ENCODE data around the gene ELOF1.

- TF ChIP-seq, protein P1, sequence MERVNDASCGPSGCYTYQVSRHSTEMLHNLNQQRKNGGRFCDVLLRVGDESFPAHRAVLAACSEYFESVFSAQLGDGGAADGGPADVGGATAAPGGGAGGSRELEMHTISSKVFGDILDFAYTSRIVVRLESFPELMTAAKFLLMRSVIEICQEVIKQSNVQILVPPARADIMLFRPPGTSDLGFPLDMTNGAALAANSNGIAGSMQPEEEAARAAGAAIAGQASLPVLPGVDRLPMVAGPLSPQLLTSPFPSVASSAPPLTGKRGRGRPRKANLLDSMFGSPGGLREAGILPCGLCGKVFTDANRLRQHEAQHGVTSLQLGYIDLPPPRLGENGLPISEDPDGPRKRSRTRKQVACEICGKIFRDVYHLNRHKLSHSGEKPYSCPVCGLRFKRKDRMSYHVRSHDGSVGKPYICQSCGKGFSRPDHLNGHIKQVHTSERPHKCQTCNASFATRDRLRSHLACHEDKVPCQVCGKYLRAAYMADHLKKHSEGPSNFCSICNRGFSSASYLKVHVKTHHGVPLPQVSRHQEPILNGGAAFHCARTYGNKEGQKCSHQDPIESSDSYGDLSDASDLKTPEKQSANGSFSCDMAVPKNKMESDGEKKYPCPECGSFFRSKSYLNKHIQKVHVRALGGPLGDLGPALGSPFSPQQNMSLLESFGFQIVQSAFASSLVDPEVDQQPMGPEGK (CRISPR knock-in tag; IDR thresholded peaks at IDR 0.05; ENCODE audit: borderline replicate concordance), result no peak
- TF ChIP-seq ZNF70 (CRISPR knock-in tag; IDR thresholded peaks at IDR 0.05) (no peak), ESRRG (CRISPR knock-in tag; IDR thresholded peaks at IDR 0.05) (no peak), ZFP3 (CRISPR knock-in tag; IDR thresholded peaks at IDR 0.05) (no peak)
- TF ChIP-seq, protein P2, sequence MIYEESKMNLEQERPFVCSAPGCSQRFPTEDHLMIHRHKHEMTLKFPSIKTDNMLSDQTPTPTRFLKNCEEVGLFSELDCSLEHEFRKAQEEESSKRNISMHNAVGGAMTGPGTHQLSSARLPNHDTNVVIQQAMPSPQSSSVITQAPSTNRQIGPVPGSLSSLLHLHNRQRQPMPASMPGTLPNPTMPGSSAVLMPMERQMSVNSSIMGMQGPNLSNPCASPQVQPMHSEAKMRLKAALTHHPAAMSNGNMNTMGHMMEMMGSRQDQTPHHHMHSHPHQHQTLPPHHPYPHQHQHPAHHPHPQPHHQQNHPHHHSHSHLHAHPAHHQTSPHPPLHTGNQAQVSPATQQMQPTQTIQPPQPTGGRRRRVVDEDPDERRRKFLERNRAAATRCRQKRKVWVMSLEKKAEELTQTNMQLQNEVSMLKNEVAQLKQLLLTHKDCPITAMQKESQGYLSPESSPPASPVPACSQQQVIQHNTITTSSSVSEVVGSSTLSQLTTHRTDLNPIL (CRISPR knock-in tag; IDR thresholded peaks at IDR 0.05; ENCODE audit: low read depth), result no peak
- TF ChIP-seq, protein P3, sequence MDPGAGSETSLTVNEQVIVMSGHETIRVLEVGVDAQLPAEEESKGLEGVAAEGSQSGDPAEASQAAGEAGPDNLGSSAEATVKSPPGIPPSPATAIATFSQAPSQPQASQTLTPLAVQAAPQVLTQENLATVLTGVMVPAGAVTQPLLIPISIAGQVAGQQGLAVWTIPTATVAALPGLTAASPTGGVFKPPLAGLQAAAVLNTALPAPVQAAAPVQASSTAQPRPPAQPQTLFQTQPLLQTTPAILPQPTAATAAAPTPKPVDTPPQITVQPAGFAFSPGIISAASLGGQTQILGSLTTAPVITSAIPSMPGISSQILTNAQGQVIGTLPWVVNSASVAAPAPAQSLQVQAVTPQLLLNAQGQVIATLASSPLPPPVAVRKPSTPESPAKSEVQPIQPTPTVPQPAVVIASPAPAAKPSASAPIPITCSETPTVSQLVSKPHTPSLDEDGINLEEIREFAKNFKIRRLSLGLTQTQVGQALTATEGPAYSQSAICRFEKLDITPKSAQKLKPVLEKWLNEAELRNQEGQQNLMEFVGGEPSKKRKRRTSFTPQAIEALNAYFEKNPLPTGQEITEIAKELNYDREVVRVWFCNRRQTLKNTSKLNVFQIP (CRISPR knock-in tag; IDR thresholded peaks at IDR 0.05; ENCODE audit: borderline replicate concordance, low read depth), result no peak
Observed at GRCh38 chr19:11507370-11508078, 51.5 kb downstream of the ELOF1 start.

Measured in SK-N-SH treated with all-trans-retinoic acid at 6 μM for 48 hours (cell line).